ENCODE measurements around the gene METTL21C.

METTL21C gene

GRCh38 chr13:102680842-102681740 is 13.8 kb downstream of the METTL21C start:
- peak; percentile 53 to 82 (median 82) for DNase-seq
- CTCF ChIA-PET: interaction anchor here (0.9 to 1.9 kb wide), 3 partner anchors 8 to 119 kb away, joined by 3 to 5 read pairs (median 3); no protein-coding TSS in a partner anchor
- Histone ChIP-seq H3K27me3 (replicated peaks in 2 of 5; ENCODE audit: control insufficient read depth in 4 of 5, insufficient read depth in 5 of 5, low read length in 4 of 5) (no peaks in the 10 kb centered on the region), H3K36me3 (ENCODE audit: control insufficient read depth in 4 of 4, insufficient read depth in 4 of 4, low read length in 3 of 4) (peaks cover 12 to 37% (median 25%) of the 10 kb centered on the region in 4 experiments), H3K4me1 (ENCODE audit: control extremely low read depth in 1 of 4, control insufficient read depth in 4 of 4, insufficient read depth in 4 of 4, low read length in 3 of 4) (peaks cover 6 to 13% (median 8%) of the 10 kb centered on the region in 4 experiments), H3K27ac (ENCODE audit: insufficient read depth in 1 of 2, low read depth in 1 of 2, low read length in 2 of 2, poor library complexity in 1 of 2, severe bottlenecking in 2 of 2) (peak overlapping the region in 1 of 2 experiments; percentile 52), H3K4me3 (ENCODE audit: control insufficient read depth in 1 of 7, extremely low read depth in 1 of 7, insufficient read depth in 4 of 7, low read depth in 2 of 7, low read length in 6 of 7) (peak overlapping the region in 1 of 7 experiments; percentile 3), H3K9me3 (ENCODE audit: control extremely low read depth in 1 of 5, control insufficient read depth in 4 of 5, insufficient read depth in 2 of 5, low read depth in 1 of 5, low read length in 4 of 5) (no peaks in the 10 kb centered on the region)
- 17% methylated on average over 2 of the region's 5 CpGs for WGBS (ENCODE audit: insufficient coverage)
- POLR2A ChIA-PET: no interaction called here

DNA sequence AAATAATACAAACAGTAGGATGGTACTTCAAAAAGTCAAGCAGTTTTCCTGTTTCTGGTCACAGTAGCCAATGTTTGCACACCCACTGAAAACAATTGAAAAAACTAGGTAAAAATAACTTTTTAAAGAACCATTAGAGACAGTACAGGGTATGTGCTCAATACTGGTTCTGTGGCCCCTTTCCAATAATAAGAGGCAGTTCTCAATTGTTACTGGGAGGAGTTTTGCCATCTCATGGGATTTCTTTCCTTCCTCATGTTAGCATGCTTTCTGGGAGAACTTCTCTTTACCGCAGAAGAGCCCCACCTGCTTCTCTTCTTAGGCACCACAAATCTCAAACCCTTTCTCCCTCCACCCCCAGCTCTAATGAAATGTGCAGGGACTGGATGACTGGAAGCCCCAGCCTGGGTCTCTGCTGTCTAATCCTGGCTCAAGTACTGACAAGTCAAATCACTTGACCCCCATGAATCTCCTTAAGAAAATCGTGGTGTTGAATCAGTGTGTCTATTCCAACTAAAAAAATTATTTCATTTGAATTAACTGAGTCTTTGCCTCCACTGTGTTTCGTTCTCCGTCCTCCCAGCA is 14.6 kb downstream of the METTL21C start:
- Histone ChIP-seq H3K4me3 (ENCODE audit: control insufficient read depth in 1 of 7, extremely low read depth in 1 of 7, insufficient read depth in 4 of 7, low read depth in 2 of 7, low read length in 6 of 7) (no peak overlapping the region), H3K27me3 (replicated peaks in 2 of 5; ENCODE audit: control insufficient read depth in 4 of 5, insufficient read depth in 5 of 5, low read length in 4 of 5) (no peaks in the 10 kb centered on the region), H3K27ac (ENCODE audit: insufficient read depth in 1 of 2, low read depth in 1 of 2, low read length in 2 of 2, poor library complexity in 1 of 2, severe bottlenecking in 2 of 2) (peak overlapping the region in 1 of 2 experiments; percentile 52), H3K9me3 (ENCODE audit: control extremely low read depth in 1 of 5, control insufficient read depth in 4 of 5, insufficient read depth in 2 of 5, low read depth in 1 of 5, low read length in 4 of 5) (no peaks in the 10 kb centered on the region), H3K4me1 (ENCODE audit: control extremely low read depth in 1 of 4, control insufficient read depth in 4 of 4, insufficient read depth in 4 of 4, low read length in 3 of 4) (peaks cover 6 to 13% (median 8%) of the 10 kb centered on the region in 4 experiments), H3K36me3 (ENCODE audit: control insufficient read depth in 4 of 4, insufficient read depth in 4 of 4, low read length in 3 of 4) (peaks cover 12 to 43% (median 28%) of the 10 kb centered on the region in 4 experiments)
- 93% methylated on average over 3 of the region's 4 CpGs for WGBS (ENCODE audit: insufficient coverage)
- CTCF ChIA-PET: interaction anchor here (1.3 to 1.9 kb wide), 2 partner anchors 9 to 24 kb away, joined by 3 to 5 read pairs; no protein-coding TSS in a partner anchor
- peak in 1 of 3 donors; percentile 3 for DNase-seq
- POLR2A ChIA-PET: no interaction called here

DNA sequence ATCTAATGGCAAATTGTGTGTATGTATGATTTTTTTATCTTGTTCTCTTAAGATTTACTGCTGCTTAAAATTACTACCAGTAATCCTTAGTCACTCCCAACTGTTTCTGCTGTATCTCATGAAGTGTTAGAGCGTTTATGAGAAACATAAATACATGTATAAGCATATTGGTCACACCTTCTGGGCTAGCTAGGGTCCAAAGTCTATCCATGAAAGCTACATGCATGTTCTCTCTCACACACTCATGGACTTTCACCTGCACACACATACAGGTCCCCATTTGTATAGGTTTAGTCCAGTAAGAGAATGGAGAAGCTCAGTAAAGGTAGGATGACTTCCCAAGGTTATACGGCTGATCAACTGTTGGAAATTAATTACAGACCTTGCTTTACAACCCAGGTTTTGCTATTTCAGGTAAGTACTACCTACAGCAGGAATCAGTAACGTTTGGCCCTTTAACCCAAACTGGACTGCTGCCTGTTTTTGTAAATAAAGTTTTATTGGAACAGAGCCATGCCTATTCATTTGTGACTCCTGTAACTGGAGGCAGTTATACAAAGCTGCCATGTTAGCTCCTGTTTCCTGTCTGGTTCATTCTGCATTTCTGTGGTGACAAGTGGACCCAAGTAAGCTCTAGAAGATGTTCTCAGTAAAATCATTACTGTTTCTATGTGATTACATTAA is 15.3 kb downstream of the METTL21C start:
- H3K9me3 ChIP-seq (ENCODE audit: control extremely low read depth in 1 of 5, control insufficient read depth in 4 of 5, insufficient read depth in 2 of 5, low read depth in 1 of 5, low read length in 4 of 5): no peaks in the 10 kb centered on the region
- no peak overlapping the region for H3K4me3 ChIP-seq (ENCODE audit: control insufficient read depth in 1 of 7, extremely low read depth in 1 of 7, insufficient read depth in 4 of 7, low read depth in 2 of 7, low read length in 6 of 7)
- ChIA-PET POLR2A (no interaction called here), CTCF (interaction anchor here (1.9 kb wide), 1 partner anchor 10 kb away, joined by 5 read pairs; no protein-coding TSS in a partner anchor)
- DNase-seq: no peak
- no peaks in the 10 kb centered on the region for H3K27me3 ChIP-seq (replicated peaks in 2 of 5; ENCODE audit: control insufficient read depth in 4 of 5, insufficient read depth in 5 of 5, low read length in 4 of 5)
- H3K27ac ChIP-seq (ENCODE audit: insufficient read depth in 1 of 2, low read depth in 1 of 2, low read length in 2 of 2, poor library complexity in 1 of 2, severe bottlenecking in 2 of 2): peak overlapping the region in 1 of 2 experiments; percentile 9
- peaks cover 6 to 13% (median 8%) of the 10 kb centered on the region in 4 experiments for H3K4me1 ChIP-seq (ENCODE audit: control extremely low read depth in 1 of 4, control insufficient read depth in 4 of 4, insufficient read depth in 4 of 4, low read length in 3 of 4)
- 92% methylated on average over 2 of the region's 3 CpGs for WGBS (ENCODE audit: insufficient coverage)
- peaks cover 12 to 50% (median 33%) of the 10 kb centered on the region in 4 experiments for H3K36me3 ChIP-seq (ENCODE audit: control insufficient read depth in 4 of 4, insufficient read depth in 4 of 4, low read length in 3 of 4)

GRCh38 chr13:102678339-102679107 is 16.3 kb downstream of the METTL21C start:
- H3K27me3 ChIP-seq (replicated peaks in 2 of 5; ENCODE audit: control insufficient read depth in 4 of 5, insufficient read depth in 5 of 5, low read length in 4 of 5): no peaks in the 10 kb centered on the region
- H3K9me3 ChIP-seq (ENCODE audit: control extremely low read depth in 1 of 5, control insufficient read depth in 4 of 5, insufficient read depth in 2 of 5, low read depth in 1 of 5, low read length in 4 of 5): no peaks in the 10 kb centered on the region
- ChIA-PET CTCF (interaction anchor here (0.6 kb wide), 1 partner anchor 1832 kb away, joined by 3 read pairs; no protein-coding TSS in a partner anchor), POLR2A (no interaction called here)
- H3K36me3 ChIP-seq (ENCODE audit: control insufficient read depth in 4 of 4, insufficient read depth in 4 of 4, low read length in 3 of 4): peaks cover 15 to 58% (median 38%) of the 10 kb centered on the region in 4 experiments
- H3K4me1 ChIP-seq (ENCODE audit: control extremely low read depth in 1 of 4, control insufficient read depth in 4 of 4, insufficient read depth in 4 of 4, low read length in 3 of 4): peaks cover 6 to 13% (median 8%) of the 10 kb centered on the region in 4 experiments
- no peak overlapping the region for H3K4me3 ChIP-seq (ENCODE audit: control insufficient read depth in 1 of 7, extremely low read depth in 1 of 7, insufficient read depth in 4 of 7, low read depth in 2 of 7, low read length in 6 of 7)
- 100% methylated on average over 2 of the region's 5 CpGs for WGBS (ENCODE audit: insufficient coverage)
- peak overlapping the region in 1 of 2 experiments; percentile 3 for H3K27ac ChIP-seq (ENCODE audit: insufficient read depth in 1 of 2, low read depth in 1 of 2, low read length in 2 of 2, poor library complexity in 1 of 2, severe bottlenecking in 2 of 2)
- DNase-seq: no peak

DNA sequence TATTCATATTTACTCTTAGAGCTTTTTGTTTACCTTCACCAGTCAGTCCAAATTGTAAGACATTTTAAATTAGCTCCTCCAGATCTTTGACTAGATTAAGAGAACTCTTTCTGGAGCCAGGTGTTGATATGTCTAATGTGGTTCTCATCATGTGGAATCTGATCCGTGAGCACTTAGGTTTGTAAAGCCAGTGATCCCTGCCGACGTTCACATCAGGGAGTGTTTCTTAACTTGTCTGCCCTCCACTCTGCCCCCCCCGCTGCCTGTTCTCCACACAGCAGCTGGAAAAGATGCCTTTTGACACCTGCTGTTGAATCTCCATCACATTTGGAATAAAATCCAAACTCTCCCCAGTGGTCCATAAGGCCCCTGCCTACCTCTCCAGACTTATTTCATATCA is 17.7 kb downstream of the METTL21C start:
- Histone ChIP-seq H3K4me3 (ENCODE audit: control insufficient read depth in 1 of 7, extremely low read depth in 1 of 7, insufficient read depth in 4 of 7, low read depth in 2 of 7, low read length in 6 of 7) (no peak overlapping the region), H3K27me3 (replicated peaks in 2 of 5; ENCODE audit: control insufficient read depth in 4 of 5, insufficient read depth in 5 of 5, low read length in 4 of 5) (no peaks in the 10 kb centered on the region), H3K9me3 (ENCODE audit: control extremely low read depth in 1 of 5, control insufficient read depth in 4 of 5, insufficient read depth in 2 of 5, low read depth in 1 of 5, low read length in 4 of 5) (no peaks in the 10 kb centered on the region), H3K27ac (ENCODE audit: insufficient read depth in 1 of 2, low read depth in 1 of 2, low read length in 2 of 2, poor library complexity in 1 of 2, severe bottlenecking in 2 of 2) (no peak overlapping the region), H3K4me1 (ENCODE audit: control extremely low read depth in 1 of 4, control insufficient read depth in 4 of 4, insufficient read depth in 4 of 4, low read length in 3 of 4) (peaks cover 6 to 13% (median 8%) of the 10 kb centered on the region in 4 experiments), H3K36me3 (ENCODE audit: control insufficient read depth in 4 of 4, insufficient read depth in 4 of 4, low read length in 3 of 4) (peaks cover 19 to 72% (median 46%) of the 10 kb centered on the region in 4 experiments)
- CTCF ChIA-PET: interaction anchor here (1.2 kb wide), 1 partner anchor 122 kb away, joined by 3 read pairs; the partner anchor contains the start of gene BIVM
- DNase-seq: no peak
- WGBS (ENCODE audit: insufficient coverage): 96% methylated on average over 4 of the region's 4 CpGs
- POLR2A ChIA-PET: no interaction called here

DNA sequence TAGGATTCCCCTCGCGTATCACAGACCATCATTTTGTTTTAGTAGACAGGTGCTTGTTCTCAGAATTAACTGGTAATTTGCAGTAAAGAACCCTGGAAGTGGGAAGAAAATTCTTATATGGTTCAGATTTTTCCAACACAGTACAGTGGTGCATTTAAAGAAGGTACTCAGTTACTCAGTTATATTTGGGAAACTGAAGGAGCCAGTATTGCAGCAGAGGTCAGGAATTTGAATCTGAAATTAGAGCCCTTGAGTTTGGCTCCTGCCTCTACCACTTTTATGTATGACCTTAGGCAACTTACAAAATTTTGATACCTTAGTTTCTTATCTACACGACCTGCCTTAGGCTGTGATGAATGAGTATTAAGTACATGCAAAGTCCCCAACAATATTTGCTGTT is 19.7 kb downstream of the METTL21C start:
- WGBS (ENCODE audit: insufficient coverage): 100% methylated on average over 2 of the region's 3 CpGs
- no peak for DNase-seq
- CTCF ChIA-PET: no interaction called here
- Histone ChIP-seq H3K9me3 (ENCODE audit: control extremely low read depth in 1 of 5, control insufficient read depth in 4 of 5, insufficient read depth in 2 of 5, low read depth in 1 of 5, low read length in 4 of 5) (peaks cover 0 to 5% (median 5%) of the 10 kb centered on the region in 5 experiments), H3K27ac (ENCODE audit: insufficient read depth in 1 of 2, low read depth in 1 of 2, low read length in 2 of 2, poor library complexity in 1 of 2, severe bottlenecking in 2 of 2) (no peak overlapping the region), H3K4me3 (ENCODE audit: control insufficient read depth in 1 of 7, extremely low read depth in 1 of 7, insufficient read depth in 4 of 7, low read depth in 2 of 7, low read length in 6 of 7) (no peak overlapping the region), H3K4me1 (ENCODE audit: control extremely low read depth in 1 of 4, control insufficient read depth in 4 of 4, insufficient read depth in 4 of 4, low read length in 3 of 4) (peaks cover 0 to 3% (median 1%) of the 10 kb centered on the region in 4 experiments), H3K36me3 (ENCODE audit: control insufficient read depth in 4 of 4, insufficient read depth in 4 of 4, low read length in 3 of 4) (peaks cover 25 to 92% (median 50%) of the 10 kb centered on the region in 4 experiments), H3K27me3 (replicated peaks in 2 of 5; ENCODE audit: control insufficient read depth in 4 of 5, insufficient read depth in 5 of 5, low read length in 4 of 5) (no peaks in the 10 kb centered on the region)
- POLR2A ChIA-PET: no interaction called here

Data from common myeloid progenitor, CD34-positive (primary cell).